Ovary (tissue), 3 donors: ENCODE measurements around the gene ARHGAP11A.

Experiments used
- CTCF ChIP-seq, 3 donors: fragments of 450-650 bp in 2 of 3; fragments of 200-600 bp in 1 of 3; IDR thresholded peaks; one replicate each; pipeline versions ENCODE4 v1.5.1 to v1.8.0; 2016 to 2022; ENCODE audit warnings: antibody characterized with exemption in 3 of 3, mild to moderate bottlenecking in 1 of 3
- EP300 ChIP-seq: sonication (generic); formaldehyde crosslinking; IDR thresholded peaks from one replicate; pipeline ENCODE4 v1.6.1; 2017; ENCODE audit warnings: antibody characterized with exemption
- POLR2A ChIP-seq: fragments of 450-650 bp; IDR thresholded peaks from one replicate; pipeline ENCODE4 v1.6.1; 2017; ENCODE audit warnings: antibody characterized with exemption, mild to moderate bottlenecking, moderate library complexity
- donor health status: DM: no; HTN: no; CAD: no.

DNA sequence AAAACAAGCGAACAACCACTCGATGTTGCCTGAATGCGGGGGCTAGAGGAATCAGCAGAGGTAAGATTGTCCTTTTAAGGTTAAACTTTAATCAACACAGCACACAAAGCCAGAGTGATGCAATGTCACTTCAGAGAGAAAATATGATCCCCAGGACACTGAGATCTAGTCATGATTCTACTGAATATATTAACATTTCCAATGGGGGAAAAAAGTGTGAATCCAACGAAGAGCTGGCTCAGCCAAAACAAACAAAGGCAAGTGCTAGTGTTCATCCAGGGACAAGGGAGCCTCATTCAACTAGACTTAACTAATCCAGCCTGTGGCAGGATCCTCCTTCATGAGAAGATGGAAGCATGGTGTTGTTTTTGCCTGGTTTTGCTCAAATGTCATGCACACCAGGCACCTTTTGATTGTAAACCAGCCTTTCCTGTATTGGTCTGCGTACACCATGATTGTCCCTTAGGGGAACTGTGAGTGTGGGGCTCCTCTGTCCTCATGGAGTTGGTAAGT is 62.0 kb downstream of the ARHGAP11A start:
- TF ChIP-seq CTCF (IDR thresholded peaks at IDR 0.05) (no peak), EP300 (no peak), POLR2A (no peak)
